Measurements from ENCODE around the gene TIPRL.

DNA sequence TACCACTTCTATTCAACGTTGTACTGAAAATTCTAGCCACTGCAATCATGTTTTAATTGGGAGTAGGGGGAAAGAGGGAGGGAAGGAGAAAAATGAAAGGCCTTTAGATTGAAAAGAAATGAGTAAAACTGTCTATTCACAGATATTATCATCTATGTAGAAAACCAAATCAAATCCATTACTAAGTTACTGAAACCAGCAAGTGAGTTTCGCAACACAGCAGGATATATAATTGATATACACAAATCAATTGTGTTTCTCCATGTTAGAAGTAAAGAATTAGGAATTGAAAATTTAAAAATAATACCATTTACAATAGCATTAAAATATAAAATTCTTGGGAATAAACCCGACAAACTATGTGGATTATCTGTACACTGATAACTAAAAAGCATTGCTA, 66.3 kb downstream of the TIPRL start:
- TF ChIP-seq, protein P1, sequence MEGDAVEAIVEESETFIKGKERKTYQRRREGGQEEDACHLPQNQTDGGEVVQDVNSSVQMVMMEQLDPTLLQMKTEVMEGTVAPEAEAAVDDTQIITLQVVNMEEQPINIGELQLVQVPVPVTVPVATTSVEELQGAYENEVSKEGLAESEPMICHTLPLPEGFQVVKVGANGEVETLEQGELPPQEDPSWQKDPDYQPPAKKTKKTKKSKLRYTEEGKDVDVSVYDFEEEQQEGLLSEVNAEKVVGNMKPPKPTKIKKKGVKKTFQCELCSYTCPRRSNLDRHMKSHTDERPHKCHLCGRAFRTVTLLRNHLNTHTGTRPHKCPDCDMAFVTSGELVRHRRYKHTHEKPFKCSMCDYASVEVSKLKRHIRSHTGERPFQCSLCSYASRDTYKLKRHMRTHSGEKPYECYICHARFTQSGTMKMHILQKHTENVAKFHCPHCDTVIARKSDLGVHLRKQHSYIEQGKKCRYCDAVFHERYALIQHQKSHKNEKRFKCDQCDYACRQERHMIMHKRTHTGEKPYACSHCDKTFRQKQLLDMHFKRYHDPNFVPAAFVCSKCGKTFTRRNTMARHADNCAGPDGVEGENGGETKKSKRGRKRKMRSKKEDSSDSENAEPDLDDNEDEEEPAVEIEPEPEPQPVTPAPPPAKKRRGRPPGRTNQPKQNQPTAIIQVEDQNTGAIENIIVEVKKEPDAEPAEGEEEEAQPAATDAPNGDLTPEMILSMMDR (conservative IDR thresholded peaks at IDR 0.05; ENCODE audit: low read length): no peak
- no peak for TF ChIP-seq EZH2phosphoT487 (IDR thresholded peaks at IDR 0.05; ENCODE audit: borderline replicate concordance, low read depth, low read length)

Data from OCI-LY7 (cell line).